ENCODE results near the gene USP33. TPM values are rescaled to one million over a fixed set of nuclear protein-coding genes. Genes with fewer than 3 reads are reported as not detected.
A peak's percentile ranks its signal among the peaks of the same experiment; 100 is the strongest.

The USP33 gene
- total RNA-seq, 4 donors from 2014 or later = 54.4 to 94.0 (median 84.6) TPM

DNA sequence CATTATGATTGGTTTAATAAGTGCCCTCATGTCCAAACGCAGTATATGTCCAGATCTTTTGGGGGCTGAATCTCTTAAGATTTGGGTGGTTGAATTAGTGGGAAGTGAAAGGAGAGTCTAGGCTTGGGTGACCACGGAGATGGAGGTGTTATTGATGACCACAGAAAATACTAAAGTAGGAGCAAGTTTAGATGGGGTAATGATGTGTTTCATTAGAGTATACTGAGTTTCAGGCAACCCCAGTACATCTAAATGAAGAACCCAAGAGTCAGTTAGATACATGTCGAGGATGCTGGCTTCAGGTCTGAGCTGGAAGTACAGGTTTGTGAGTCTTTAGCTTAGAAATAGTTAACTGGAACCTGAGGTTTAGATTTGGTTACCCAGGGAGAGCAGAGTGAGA is 70.7 kb downstream of the USP33 start:
- Histone ChIP-seq H3K27me3 (no peaks in the 10 kb centered on the region), H3K9me3 (no peaks in the 10 kb centered on the region), H3K4me3 (no peak overlapping the region), H3K27ac (no peak overlapping the region), H3K36me3 (peaks cover 0 to 31% of the 10 kb centered on the region in 2 donors), H3K4me1 (peaks cover 0 to 9% (median 0%) of the 10 kb centered on the region in 3 donors)
- TF ChIP-seq POLR2AphosphoS5 (IDR thresholded peaks at IDR 0.05) (no peak), POLR2A (IDR thresholded peaks at IDR 0.05) (no peak), EP300 (IDR thresholded peaks at IDR 0.05) (no peak)
- TF ChIP-seq, protein P1, sequence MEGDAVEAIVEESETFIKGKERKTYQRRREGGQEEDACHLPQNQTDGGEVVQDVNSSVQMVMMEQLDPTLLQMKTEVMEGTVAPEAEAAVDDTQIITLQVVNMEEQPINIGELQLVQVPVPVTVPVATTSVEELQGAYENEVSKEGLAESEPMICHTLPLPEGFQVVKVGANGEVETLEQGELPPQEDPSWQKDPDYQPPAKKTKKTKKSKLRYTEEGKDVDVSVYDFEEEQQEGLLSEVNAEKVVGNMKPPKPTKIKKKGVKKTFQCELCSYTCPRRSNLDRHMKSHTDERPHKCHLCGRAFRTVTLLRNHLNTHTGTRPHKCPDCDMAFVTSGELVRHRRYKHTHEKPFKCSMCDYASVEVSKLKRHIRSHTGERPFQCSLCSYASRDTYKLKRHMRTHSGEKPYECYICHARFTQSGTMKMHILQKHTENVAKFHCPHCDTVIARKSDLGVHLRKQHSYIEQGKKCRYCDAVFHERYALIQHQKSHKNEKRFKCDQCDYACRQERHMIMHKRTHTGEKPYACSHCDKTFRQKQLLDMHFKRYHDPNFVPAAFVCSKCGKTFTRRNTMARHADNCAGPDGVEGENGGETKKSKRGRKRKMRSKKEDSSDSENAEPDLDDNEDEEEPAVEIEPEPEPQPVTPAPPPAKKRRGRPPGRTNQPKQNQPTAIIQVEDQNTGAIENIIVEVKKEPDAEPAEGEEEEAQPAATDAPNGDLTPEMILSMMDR (IDR thresholded peaks at IDR 0.05) = no peak
- 80 to 100% methylated on average over 1 to 3 of the region's 3 CpGs for WGBS, 2 donors (ENCODE audit: low coverage in 1 of 2)
- ATAC-seq = no peak

DNA sequence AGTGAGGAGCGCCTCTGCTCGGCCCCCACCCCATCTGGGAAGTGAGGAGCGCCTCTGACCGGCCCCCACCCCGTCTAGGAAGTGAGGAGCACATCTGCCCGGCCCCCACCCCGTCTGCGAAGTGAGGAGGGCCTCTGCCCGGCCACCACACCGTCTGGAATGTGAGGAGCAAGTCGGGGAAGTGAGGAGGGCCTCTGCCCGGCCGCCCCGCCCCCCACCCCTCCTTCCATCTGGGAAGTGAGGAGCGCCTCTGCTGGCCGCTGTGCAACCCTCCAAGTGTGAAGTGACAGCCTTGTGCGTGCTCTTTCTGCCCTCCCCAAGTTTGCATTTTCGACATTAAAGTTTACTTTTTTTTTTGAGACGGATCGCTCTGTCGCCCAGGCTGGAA is 72.1 kb downstream of the USP33 start:
- Histone ChIP-seq H3K27ac (no peak overlapping the region), H3K4me3 (peak overlapping the region in 1 of 2 donors; percentile 39), H3K4me1 (peaks cover 0 to 14% (median 0%) of the 10 kb centered on the region in 3 donors), H3K36me3 (peaks cover 0 to 17% of the 10 kb centered on the region in 2 donors), H3K9me3 (no peaks in the 10 kb centered on the region), H3K27me3 (no peaks in the 10 kb centered on the region)
- TF ChIP-seq EP300 (IDR thresholded peaks at IDR 0.05) = no peak
- TF ChIP-seq, protein P1 (IDR thresholded peaks at IDR 0.05) = peak in 2 of 4 experiments; percentile 25 to 38
- ATAC-seq = no peak
- 60% methylated on average over 1 of the region's 21 CpGs; no CpG with 5 or more reads in 1 of the 2 donors for WGBS, 2 donors (ENCODE audit: low coverage in 1 of 2)

DNA sequence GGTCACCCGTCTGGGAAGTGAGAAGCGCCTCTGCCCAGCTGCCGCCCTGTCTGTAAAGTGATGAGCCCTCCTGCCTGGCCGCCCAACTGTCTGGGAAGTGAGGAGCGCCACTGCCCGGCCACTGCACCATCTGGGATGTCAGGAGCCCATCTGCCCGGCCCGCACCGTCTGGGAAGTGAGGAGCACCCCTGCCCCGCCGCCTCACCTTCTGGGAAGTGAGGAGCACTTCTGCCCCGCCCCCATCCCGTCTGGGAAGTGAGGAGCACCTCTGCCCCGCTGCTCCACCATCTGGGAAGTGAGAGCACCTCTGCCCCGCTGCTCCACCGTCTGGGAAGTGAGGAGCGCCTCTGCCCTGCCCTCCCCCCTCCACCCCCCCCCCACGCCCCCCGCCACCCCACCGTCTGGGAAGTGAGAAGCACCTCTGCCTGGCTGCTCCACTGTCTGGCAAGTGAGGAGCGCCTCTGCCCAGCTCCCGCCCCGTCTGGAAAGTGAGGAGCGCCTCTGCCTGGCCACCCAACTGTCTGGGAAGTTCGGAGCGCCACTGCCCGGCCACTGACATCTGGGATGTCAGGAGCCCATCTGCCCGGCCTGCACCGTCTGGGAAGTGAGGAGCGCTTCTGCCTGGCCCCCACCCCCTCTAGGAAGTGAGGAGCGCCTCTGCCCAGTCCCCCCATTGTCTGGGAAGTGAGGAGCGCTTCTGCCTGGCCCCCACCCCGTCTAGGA is 72.7 kb downstream of the USP33 start:
- Histone ChIP-seq H3K9me3 (no peaks in the 10 kb centered on the region), H3K27me3 (no peaks in the 10 kb centered on the region), H3K27ac (no peak overlapping the region), H3K4me3 (peak overlapping the region in 1 of 2 donors; percentile 39), H3K4me1 (peaks cover 0 to 15% (median 0%) of the 10 kb centered on the region in 3 donors), H3K36me3 (peaks cover 0 to 11% of the 10 kb centered on the region in 2 donors)
- 82% methylated on average over 3 of the region's 33 CpGs; no CpG with 5 or more reads in 1 of the 2 donors for WGBS, 2 donors (ENCODE audit: low coverage in 1 of 2)
- no peak for ATAC-seq
- TF ChIP-seq, protein P1 (IDR thresholded peaks at IDR 0.05) = no peak
- TF ChIP-seq POLR2A (IDR thresholded peaks at IDR 0.05) = no peak
- TF ChIP-seq EP300 (IDR thresholded peaks at IDR 0.05) = no peak
- no peak for TF ChIP-seq POLR2AphosphoS5 (IDR thresholded peaks at IDR 0.05)

GRCh38 chr1:77683160-77684148 is 76.2 kb downstream of the USP33 start:
- peak overlapping the region; percentile 68 to 90 for H3K4me3 ChIP-seq
- H3K36me3 ChIP-seq = no peaks in the 10 kb centered on the region
- H3K4me1 ChIP-seq = peaks cover 0 to 50% (median 6%) of the 10 kb centered on the region in 3 donors
- TF ChIP-seq EP300 (IDR thresholded peaks at IDR 0.05) (no peak), POLR2A (IDR thresholded peaks at IDR 0.05) (peak; percentile 33 to 54), POLR2AphosphoS5 (IDR thresholded peaks at IDR 0.05) (peak; percentile 58)
- TF ChIP-seq, protein P1 (IDR thresholded peaks at IDR 0.05) = peak; percentile 92 to 98 (median 94)
- 0 to 1% methylated on average over 9 to 12 of the region's 72 CpGs for WGBS, 2 donors (ENCODE audit: low coverage in 1 of 2)
- ATAC-seq = peak; percentile 91
- H3K27me3 ChIP-seq = no peaks in the 10 kb centered on the region
- H3K27ac ChIP-seq = peak overlapping the region; percentile 66 to 95 (median 94)
- no peaks in the 10 kb centered on the region for H3K9me3 ChIP-seq
